Osteocyte (in vitro differentiated cells): ENCODE data around the gene STT3B. TPM values are rescaled to one million over a fixed set of nuclear protein-coding genes. Genes with fewer than 3 reads are reported as not detected.

Source experiments
- DNase-seq: peaks from one replicate; pipeline ENCODE4 v3.0.0; 2021; ENCODE audit warnings: mixed read lengths; ENCODE audit not compliant: unreplicated experiment; ENCODE audit errors: extremely low spot score
- H3K27ac Mint-ChIP-seq: one replicate; pipeline ENCODE4 v1.8.0; 2021; ENCODE audit warnings: mild to moderate bottlenecking, mixed read lengths; ENCODE audit not compliant: unreplicated experiment
- H3K27me3 Mint-ChIP-seq: one replicate; pipeline ENCODE4 v1.8.0; 2021; ENCODE audit warnings: mixed read lengths; ENCODE audit not compliant: unreplicated experiment
- H3K36me3 Mint-ChIP-seq: one replicate; pipeline ENCODE4 v1.8.0; 2021; ENCODE audit warnings: mixed read lengths; ENCODE audit not compliant: unreplicated experiment
- H3K4me1 Mint-ChIP-seq: one replicate; pipeline ENCODE4 v1.8.0; 2021; ENCODE audit warnings: mixed read lengths; ENCODE audit not compliant: unreplicated experiment
- H3K4me3 Mint-ChIP-seq: one replicate; pipeline ENCODE4 v1.8.0; 2021; ENCODE audit warnings: mild to moderate bottlenecking, moderate library complexity, mixed read lengths; ENCODE audit not compliant: unreplicated experiment
- H3K9me3 Mint-ChIP-seq: one replicate; pipeline ENCODE4 v1.8.0; 2021; ENCODE audit warnings: mixed read lengths; ENCODE audit not compliant: unreplicated experiment
- total RNA-seq: library from RNA; stranded (reverse); gene quantifications from 2 replicates; pipeline ENCODE4 v1.2.1, GENCODE V29; 2021
- TF ChIP-seq, protein P1 (sequence below): fragments of 200-600 bp; sonication (generic); IDR thresholded peaks from 2 replicates; pipeline ENCODE4 v1.5.0; 2021; ENCODE audit warnings: antibody characterized with exemption, mild to moderate bottlenecking, moderate library complexity

STT3B gene
- total RNA-seq, 1 donor from 2014 or later, result 98.7 TPM

DNA sequence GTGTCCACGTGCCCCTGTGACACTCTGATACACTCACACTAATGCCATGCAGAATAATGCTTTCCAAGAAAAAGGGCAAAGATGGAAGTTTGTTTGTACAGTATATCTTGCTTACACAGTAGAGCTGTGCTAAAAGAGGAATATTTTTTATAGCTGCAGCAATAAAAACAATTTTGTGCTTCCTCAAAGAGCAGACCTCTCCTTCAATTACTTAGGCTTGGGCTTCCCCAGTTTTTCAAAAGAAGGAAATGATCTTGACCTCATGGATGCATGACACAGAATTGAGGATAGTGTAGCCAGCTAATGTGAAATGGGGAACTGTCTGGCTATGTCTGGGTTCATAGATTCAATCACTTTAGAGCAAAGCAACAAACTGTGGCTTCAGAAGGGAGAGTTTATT lies 137.4 kb downstream of the STT3B start:
- Mint-ChIP-seq H3K4me1 (no peaks in the 10 kb centered on the region), H3K27ac (no peak overlapping the region), H3K9me3 (no peaks in the 10 kb centered on the region), H3K27me3 (no peaks in the 10 kb centered on the region), H3K36me3 (peaks cover 25% of the 10 kb centered on the region), H3K4me3 (no peak overlapping the region)
- TF ChIP-seq, protein P1, sequence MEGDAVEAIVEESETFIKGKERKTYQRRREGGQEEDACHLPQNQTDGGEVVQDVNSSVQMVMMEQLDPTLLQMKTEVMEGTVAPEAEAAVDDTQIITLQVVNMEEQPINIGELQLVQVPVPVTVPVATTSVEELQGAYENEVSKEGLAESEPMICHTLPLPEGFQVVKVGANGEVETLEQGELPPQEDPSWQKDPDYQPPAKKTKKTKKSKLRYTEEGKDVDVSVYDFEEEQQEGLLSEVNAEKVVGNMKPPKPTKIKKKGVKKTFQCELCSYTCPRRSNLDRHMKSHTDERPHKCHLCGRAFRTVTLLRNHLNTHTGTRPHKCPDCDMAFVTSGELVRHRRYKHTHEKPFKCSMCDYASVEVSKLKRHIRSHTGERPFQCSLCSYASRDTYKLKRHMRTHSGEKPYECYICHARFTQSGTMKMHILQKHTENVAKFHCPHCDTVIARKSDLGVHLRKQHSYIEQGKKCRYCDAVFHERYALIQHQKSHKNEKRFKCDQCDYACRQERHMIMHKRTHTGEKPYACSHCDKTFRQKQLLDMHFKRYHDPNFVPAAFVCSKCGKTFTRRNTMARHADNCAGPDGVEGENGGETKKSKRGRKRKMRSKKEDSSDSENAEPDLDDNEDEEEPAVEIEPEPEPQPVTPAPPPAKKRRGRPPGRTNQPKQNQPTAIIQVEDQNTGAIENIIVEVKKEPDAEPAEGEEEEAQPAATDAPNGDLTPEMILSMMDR, result no peak
- no peak for DNase-seq

DNA sequence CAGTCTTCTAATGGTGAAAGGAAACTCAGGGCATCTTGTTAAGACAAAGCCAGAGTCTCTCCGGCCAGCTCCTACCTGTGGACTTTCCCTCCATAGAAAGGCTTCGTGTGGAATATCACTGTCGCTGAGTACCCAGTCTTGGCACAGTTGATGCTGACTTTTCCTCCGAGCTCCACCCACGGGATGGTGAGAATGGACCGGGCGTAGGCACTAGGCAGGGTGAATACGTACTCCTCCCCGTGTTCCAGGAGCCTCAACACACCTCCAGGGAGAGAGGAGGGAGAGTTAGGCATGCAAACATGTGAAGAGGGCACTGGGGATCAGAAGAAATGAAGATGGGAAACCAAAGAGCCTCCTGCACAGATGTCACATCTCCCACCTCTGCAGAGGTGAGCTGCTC lies 138.0 kb downstream of the STT3B start:
- Mint-ChIP-seq H3K4me1 (no peaks in the 10 kb centered on the region), H3K27me3 (no peaks in the 10 kb centered on the region), H3K9me3 (no peaks in the 10 kb centered on the region), H3K36me3 (peaks cover 25% of the 10 kb centered on the region), H3K4me3 (no peak overlapping the region), H3K27ac (no peak overlapping the region)
- TF ChIP-seq, protein P1, result no peak
- no peak for DNase-seq

DNA sequence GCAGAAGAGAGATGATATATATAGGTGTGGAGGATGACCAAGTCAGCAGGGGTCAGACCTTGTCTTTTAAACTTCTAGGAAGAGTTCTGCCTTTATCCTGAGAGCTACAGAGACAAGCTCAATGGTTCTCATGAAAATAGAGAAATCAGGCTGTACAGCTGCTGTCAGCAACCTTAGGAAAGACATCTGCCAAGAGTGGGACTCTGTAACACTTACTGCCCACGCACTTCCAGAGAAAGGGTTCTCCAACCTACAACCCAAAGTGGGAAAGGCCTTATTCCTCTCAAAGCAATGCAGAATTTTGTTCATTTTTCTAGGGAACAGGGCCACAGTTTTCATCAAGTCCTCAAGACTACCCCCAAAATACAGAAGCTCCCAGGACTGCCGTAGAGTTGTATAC lies 138.7 kb downstream of the STT3B start:
- no peaks in the 10 kb centered on the region for H3K27me3 Mint-ChIP-seq
- no peaks in the 10 kb centered on the region for H3K4me1 Mint-ChIP-seq
- H3K9me3 Mint-ChIP-seq, result no peaks in the 10 kb centered on the region
- no peak overlapping the region for H3K4me3 Mint-ChIP-seq
- no peak for DNase-seq
- no peak overlapping the region for H3K27ac Mint-ChIP-seq
- peaks cover 21% of the 10 kb centered on the region for H3K36me3 Mint-ChIP-seq
- TF ChIP-seq, protein P1, result no peak

DNA sequence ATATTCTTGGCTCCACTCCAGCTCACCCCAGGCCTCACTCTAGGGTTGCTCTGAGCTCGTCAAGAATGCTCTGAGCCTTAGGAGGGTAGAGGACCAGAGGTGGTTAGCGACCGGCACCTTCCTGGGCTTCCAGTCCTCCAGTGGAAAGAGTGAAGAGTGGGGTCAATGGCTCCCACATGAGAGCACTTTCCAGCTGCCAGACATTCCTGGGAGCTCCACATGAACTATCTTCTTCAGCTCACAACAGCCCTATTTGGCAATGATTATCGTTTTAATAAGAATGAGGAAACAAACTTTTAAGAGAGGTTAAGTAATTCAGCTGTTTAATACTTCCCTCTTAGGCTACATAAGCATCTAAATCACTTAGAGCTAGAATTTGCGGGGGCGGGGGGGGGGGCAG lies 139.3 kb downstream of the STT3B start:
- Mint-ChIP-seq H3K27ac (no peak overlapping the region), H3K36me3 (peaks cover 23% of the 10 kb centered on the region), H3K4me1 (no peaks in the 10 kb centered on the region), H3K27me3 (no peaks in the 10 kb centered on the region), H3K4me3 (no peak overlapping the region), H3K9me3 (no peaks in the 10 kb centered on the region)
- DNase-seq, result no peak
- TF ChIP-seq, protein P1, result no peak

DNA sequence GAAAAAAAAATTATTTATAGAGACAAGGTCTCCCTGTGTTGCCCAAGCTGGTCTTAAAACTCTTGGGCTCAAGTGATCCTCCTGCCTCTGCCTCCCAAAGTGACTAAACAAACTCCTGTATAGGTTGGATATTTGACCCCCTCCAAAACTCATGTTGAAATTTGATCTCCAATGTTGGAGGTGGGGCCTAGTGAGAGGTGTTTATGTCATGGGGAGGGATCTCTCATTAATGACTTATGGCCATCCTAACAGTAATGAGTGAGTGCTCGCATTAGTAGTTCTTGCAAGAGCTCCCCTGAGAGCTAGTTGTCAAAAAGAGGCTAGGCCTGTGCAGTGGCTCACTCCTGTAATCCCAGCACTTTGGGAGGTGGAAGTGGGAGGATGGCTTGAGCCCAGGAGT lies 141.2 kb downstream of the STT3B start:
- H3K27me3 Mint-ChIP-seq, result no peaks in the 10 kb centered on the region
- H3K9me3 Mint-ChIP-seq, result no peaks in the 10 kb centered on the region
- H3K36me3 Mint-ChIP-seq, result peaks cover 12% of the 10 kb centered on the region
- no peak overlapping the region for H3K27ac Mint-ChIP-seq
- TF ChIP-seq, protein P1, result no peak
- DNase-seq, result no peak
- peaks cover 3% of the 10 kb centered on the region for H3K4me1 Mint-ChIP-seq
- H3K4me3 Mint-ChIP-seq, result no peak overlapping the region
